GM12865 (cell line): Measurements from ENCODE around the gene CCHCR1.
A peak's percentile ranks its signal among the peaks of the same experiment; 100 is the strongest.

ENCODE experiments used
- DNase-seq: peaks from one replicate; pipeline ENCODE4 v3.0.0; 2010; ENCODE audit warnings: low read depth
- H3K4me3 ChIP-seq: 2 replicates; pipeline ENCODE4 v1.5.1; 2011; ENCODE audit warnings: mild to moderate bottlenecking, low read depth, low read length, control low read depth
- CTCF ChIP-seq: IDR thresholded peaks from 2 replicates; pipeline ENCODE4 v1.5.1; 2011; ENCODE audit warnings: low read length, control low read depth, low read depth, inconsistent platforms; ENCODE audit not compliant: insufficient read depth; ENCODE audit errors: missing control alignments

Gene CCHCR1

GRCh38 chr6:31163922-31164321 is 6.3 kb upstream of the CCHCR1 start:
- DNase-seq: peak; percentile 33
- no peak for TF ChIP-seq CTCF
- H3K4me3 ChIP-seq: peak overlapping the region; percentile 13; the same call in 1 of the 2 replicates

- no peak overlapping the region for H3K4me3 ChIP-seq
- TF ChIP-seq CTCF: no peak
- no peak for DNase-seq
These were observed 5.0 kb upstream of the CCHCR1 start for GRCh38 chr6:31162463-31163165.

- DNase-seq: no peak
- no peak overlapping the region for H3K4me3 ChIP-seq
- TF ChIP-seq CTCF: no peak
These were observed 3.9 kb upstream of the CCHCR1 start for GRCh38 chr6:31161216-31162126.

GRCh38 chr6:31158863-31159855 is 1.6 kb upstream of the CCHCR1 start:
- H3K4me3 ChIP-seq: peak overlapping the region; percentile 86
- TF ChIP-seq CTCF: no peak
- DNase-seq: peak; percentile 63

GRCh38 chr6:31158140-31158862 is 699 bp upstream of the CCHCR1 start, which contains the start of gene TCF19:
TCF19 (plus strand) TSS chr6:31158589; CDS start chr6:31159470, 881 bp downstream.
- H3K4me3 ChIP-seq: peak within 1 kb of the TSS; percentile 86
- no peak for TF ChIP-seq CTCF
- DNase-seq: peak; percentile 99

- H3K4me3 ChIP-seq: no peak overlapping the region
- no peak for TF ChIP-seq CTCF
- no peak for DNase-seq
These were observed 961 bp downstream of the CCHCR1 start for GRCh38 chr6:31156641-31157040.
